Peyer's patch (tissue), 4 donors: ENCODE data around the gene ATOH8. TPM values are rescaled to one million over a fixed set of nuclear protein-coding genes. Genes with fewer than 3 reads are reported as not detected.
A peak's percentile ranks its signal among the peaks of the same experiment; 100 is the strongest.

Source experiments
- DNase-seq, 3 donors: peaks; one replicate each; pipeline ENCODE4 v3.0.0-alpha.2; 2017 to 2019
- H3K27ac ChIP-seq, 4 donors: fragments of 200-600 bp; sonication (generic); one replicate each; pipeline ENCODE4 v1.5.1; 2016 to 2019
- H3K27me3 ChIP-seq, 2 donors: fragments of 200-600 bp; sonication (generic); one replicate each; pipeline ENCODE4 v1.5.1; 2019
- H3K36me3 ChIP-seq, 3 donors: fragments of 200-600 bp; sonication (generic); one replicate each; pipeline ENCODE4 v1.5.1; 2016 to 2019
- H3K4me1 ChIP-seq, 4 donors: fragments of 200-600 bp; sonication (generic); one replicate each; pipeline ENCODE4 v1.5.1; 2016 to 2019
- H3K4me3 ChIP-seq, 4 donors: fragments of 200-600 bp; sonication (generic); 1 replicate in 3 of 4; 2 replicates in 1 of 4; pipeline ENCODE4 v1.5.1; 2016 to 2019; ENCODE audit warnings: mild to moderate bottlenecking in 1 of 4
- H3K9me3 ChIP-seq, 4 donors: fragments of 200-600 bp; sonication (generic); one replicate each; pipeline ENCODE4 v1.5.1; 2016 to 2019; ENCODE audit warnings: mild to moderate bottlenecking in 1 of 4
- CTCF ChIP-seq, 6 experiments: fragments of 450-650 bp in 4 of 6; fragments of 200-600 bp in 2 of 6; sonication (generic) in 1 of 6; IDR thresholded peaks; one replicate each; pipeline ENCODE4 v1.5.1; 2017 to 2019; ENCODE audit warnings: antibody characterized with exemption in 6 of 6, mild to moderate bottlenecking in 3 of 6, moderate library complexity in 1 of 6
- POLR2A ChIP-seq, 2 donors: fragments of 450-650 bp; IDR thresholded peaks; one replicate each; pipeline ENCODE4 v1.5.1; 2017; ENCODE audit warnings: antibody characterized with exemption in 2 of 2, mild to moderate bottlenecking in 2 of 2, moderate library complexity in 2 of 2
- total RNA-seq, 4 donors: library from RNA; depleted of rRNA; stranded (reverse); fragments of >200 nt; gene quantifications; one replicate each; pipeline ENCODE4 v1.1.0, GENCODE V29; 2016

ATOH8 gene
- total RNA-seq, 4 donors from 2014 or later: 5.3 to 35.5 (median 13.9) TPM

- Histone ChIP-seq H3K36me3 (no peaks in the 10 kb centered on the region), H3K27ac (no peak overlapping the region), H3K4me1 (peaks cover 0 to 15% (median 0%) of the 10 kb centered on the region in 4 donors), H3K27me3 (no peaks in the 10 kb centered on the region), H3K4me3 (no peak overlapping the region), H3K9me3 (no peaks in the 10 kb centered on the region)
- peak in 1 of 3 donors; percentile 28 for DNase-seq
- TF ChIP-seq POLR2A (IDR thresholded peaks at IDR 0.05) (no peak), CTCF (IDR thresholded peaks at IDR 0.05) (no peak)
Measured at GRCh38 chr2:85791704-85792565, 38.1 kb downstream of the ATOH8 start.

- peaks cover 0 to 15% (median 0%) of the 10 kb centered on the region in 4 donors for H3K4me1 ChIP-seq
- no peaks in the 10 kb centered on the region for H3K9me3 ChIP-seq
- DNase-seq: peak in 2 of 3 donors; percentile 35 to 45
- TF ChIP-seq POLR2A (IDR thresholded peaks at IDR 0.05) (no peak), CTCF (IDR thresholded peaks at IDR 0.05) (no peak)
- H3K4me3 ChIP-seq: no peak overlapping the region
- H3K27me3 ChIP-seq: no peaks in the 10 kb centered on the region
- peak overlapping the region in 1 of 4 donors; percentile 59 for H3K27ac ChIP-seq
- H3K36me3 ChIP-seq: no peaks in the 10 kb centered on the region
Measured at GRCh38 chr2:85792783-85793441, 39.1 kb downstream of the ATOH8 start.

GRCh38 chr2:85793584-85793983, 39.8 kb downstream of the ATOH8 start:
- TF ChIP-seq CTCF (IDR thresholded peaks at IDR 0.05): no peak
- TF ChIP-seq POLR2A (IDR thresholded peaks at IDR 0.05): no peak
- DNase-seq: no peak
- no peaks in the 10 kb centered on the region for H3K36me3 ChIP-seq
- H3K27ac ChIP-seq: no peak overlapping the region
- no peak overlapping the region for H3K4me3 ChIP-seq
- H3K4me1 ChIP-seq: peaks cover 0 to 15% (median 0%) of the 10 kb centered on the region in 4 donors
- no peaks in the 10 kb centered on the region for H3K27me3 ChIP-seq
- H3K9me3 ChIP-seq: no peaks in the 10 kb centered on the region

- DNase-seq: no peak
- no peaks in the 10 kb centered on the region for H3K9me3 ChIP-seq
- TF ChIP-seq CTCF (IDR thresholded peaks at IDR 0.05) (no peak), POLR2A (IDR thresholded peaks at IDR 0.05) (no peak)
- H3K36me3 ChIP-seq: no peaks in the 10 kb centered on the region
- H3K27ac ChIP-seq: peak overlapping the region in 1 of 4 donors; percentile 13
- no peaks in the 10 kb centered on the region for H3K27me3 ChIP-seq
- H3K4me1 ChIP-seq: peaks cover 0 to 15% (median 0%) of the 10 kb centered on the region in 4 donors
- H3K4me3 ChIP-seq: no peak overlapping the region
Measured at GRCh38 chr2:85794038-85794441, 40.2 kb downstream of the ATOH8 start.

- Histone ChIP-seq H3K4me3 (no peak overlapping the region), H3K36me3 (no peaks in the 10 kb centered on the region), H3K27ac (peak overlapping the region in 1 of 4 donors; percentile 13), H3K4me1 (peaks cover 0 to 15% (median 0%) of the 10 kb centered on the region in 4 donors), H3K27me3 (no peaks in the 10 kb centered on the region), H3K9me3 (no peaks in the 10 kb centered on the region)
- peak in 1 of 3 donors; percentile 42 for DNase-seq
- TF ChIP-seq CTCF (IDR thresholded peaks at IDR 0.05) (no peak), POLR2A (IDR thresholded peaks at IDR 0.05) (no peak)
Measured at GRCh38 chr2:85794491-85795121, 40.8 kb downstream of the ATOH8 start.
